Esophagus (tissue), 2 donors: ENCODE data around the gene WASHC4. TPM values are rescaled to one million over a fixed set of nuclear protein-coding genes. Genes with fewer than 3 reads are reported as not detected.

ENCODE experiments used
- H3K27ac ChIP-seq, 2 donors: one replicate each; pipeline ENCODE4 v1.5.1; 2013; ENCODE audit warnings: low read depth in 2 of 2, mild to moderate bottlenecking in 2 of 2, inconsistent platforms in 1 of 2, low read length in 1 of 2, moderate library complexity in 1 of 2
- H3K27me3 ChIP-seq, 2 donors: one replicate each; pipeline ENCODE4 v1.6.1; 2013; ENCODE audit warnings: low read length in 2 of 2, control low read depth in 1 of 2, mild to moderate bottlenecking in 1 of 2; ENCODE audit not compliant: insufficient read depth in 2 of 2, control insufficient read depth in 1 of 2
- H3K36me3 ChIP-seq, 2 donors: one replicate each; pipeline ENCODE4 v1.6.1; 2013; ENCODE audit warnings: low read length in 1 of 2; ENCODE audit not compliant: control insufficient read depth in 2 of 2, insufficient read depth in 2 of 2
- H3K4me1 ChIP-seq, 2 donors: one replicate each; pipeline ENCODE4 v1.6.1; 2013; ENCODE audit warnings: low read length in 1 of 2; ENCODE audit not compliant: control insufficient read depth in 2 of 2, insufficient read depth in 2 of 2
- H3K4me3 ChIP-seq, 2 donors: one replicate each; pipeline ENCODE4 v1.5.1; 2013; ENCODE audit warnings: low read length in 2 of 2, mild to moderate bottlenecking in 2 of 2, low read depth in 1 of 2, moderate library complexity in 1 of 2
- H3K9me3 ChIP-seq, 2 donors: one replicate each; pipeline ENCODE4 v1.6.1; 2013; ENCODE audit warnings: mild to moderate bottlenecking in 2 of 2, low read depth in 1 of 2, low read length in 1 of 2, moderate library complexity in 1 of 2; ENCODE audit not compliant: control insufficient read depth in 2 of 2, insufficient read depth in 1 of 2
- WGBS, 2 donors: extraction: QIAGEN DNeasy Blood & Tissue Kit; methylation state at CpG; one replicate each; pipeline ENCODE4 v1.1.7; 2013; 5-methylcytosine and 5-hydroxymethylcytosine counted together
- polyA plus RNA-seq, 2 donors: library from polyadenylated mRNA; stranded (reverse); fragments of 200-250 nt; gene quantifications; one replicate each; pipeline ENCODE4 v1.2.3, GENCODE V29; 2013
- donor health status: healthy with polysubstance abuse.
- donor health status: Bipolar disorder and iron deficiency.

Gene WASHC4
- polyA plus RNA-seq, 2 donors = 8.6 to 11.6 TPM

GRCh38 chr12:105107171-105107493, 399 bp upstream of the WASHC4 start:
- Histone ChIP-seq H3K27ac (peak overlapping the region; percentile 96 to 99), H3K36me3 (peaks cover 0 to 2% of the 10 kb centered on the region in 2 donors), H3K4me3 (peak overlapping the region; percentile 77 to 98), H3K9me3 (no peaks in the 10 kb centered on the region), H3K4me1 (peaks cover 0 to 3% of the 10 kb centered on the region in 2 donors), H3K27me3 (no peaks in the 10 kb centered on the region)
- 0 to 1% methylated on average over 15 of the region's 15 CpGs for WGBS, 2 donors

DNA sequence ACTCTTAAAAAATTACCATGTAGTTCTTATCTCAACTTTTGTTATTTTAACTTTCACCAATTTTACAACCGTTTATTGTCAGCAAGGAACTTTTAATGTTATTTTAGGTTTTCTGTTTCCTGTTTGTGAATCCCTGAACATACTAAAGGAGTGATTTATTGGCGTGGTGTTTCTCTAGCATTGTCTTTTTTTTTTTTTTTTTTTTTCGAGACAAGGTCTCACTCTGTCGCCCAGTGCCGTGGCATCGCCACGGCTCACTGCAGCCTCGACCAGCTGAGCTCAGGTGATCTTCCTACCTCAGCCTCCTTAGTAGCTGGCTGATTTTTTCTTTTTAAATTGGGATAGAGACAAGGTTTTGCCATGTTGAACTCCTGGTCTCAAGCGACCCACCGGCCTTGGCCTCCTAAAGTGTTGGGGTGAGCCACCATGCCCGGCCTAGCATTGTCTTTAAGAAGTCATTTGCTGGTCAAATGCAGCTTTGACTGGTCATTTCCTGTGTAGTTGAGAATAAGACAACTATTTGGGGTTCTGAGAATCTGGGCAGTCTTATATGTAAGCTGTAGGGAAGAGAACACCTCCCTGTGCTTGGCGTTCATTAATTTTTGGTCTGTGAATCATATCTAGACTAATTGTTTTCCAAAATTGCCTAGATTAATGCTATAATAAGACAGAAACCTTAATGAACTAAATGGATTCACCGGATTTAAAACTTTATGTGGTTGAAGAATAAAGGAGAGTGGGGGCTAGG, 2.1 kb downstream of the WASHC4 start:
- Histone ChIP-seq H3K9me3 (no peaks in the 10 kb centered on the region), H3K27me3 (no peaks in the 10 kb centered on the region), H3K36me3 (no peaks in the 10 kb centered on the region), H3K27ac (peak overlapping the region; percentile 44 to 65), H3K4me3 (peak overlapping the region in 1 of 2 donors; percentile 19), H3K4me1 (peaks cover 0 to 3% of the 10 kb centered on the region in 2 donors)
- WGBS, 2 donors = 48 to 55% methylated on average over 13 of the region's 13 CpGs

- 60 to 71% methylated on average over 4 of the region's 4 CpGs for WGBS, 2 donors
- Histone ChIP-seq H3K9me3 (no peaks in the 10 kb centered on the region), H3K27me3 (no peaks in the 10 kb centered on the region), H3K27ac (no peak overlapping the region), H3K4me3 (no peak overlapping the region), H3K36me3 (no peaks in the 10 kb centered on the region), H3K4me1 (peaks cover 0 to 3% of the 10 kb centered on the region in 2 donors)
Measured at GRCh38 chr12:105110851-105111250, 3.3 kb downstream of the WASHC4 start.

- H3K9me3 ChIP-seq = no peaks in the 10 kb centered on the region
- no peaks in the 10 kb centered on the region for H3K27me3 ChIP-seq
- H3K4me3 ChIP-seq = no peak overlapping the region
- H3K36me3 ChIP-seq = no peaks in the 10 kb centered on the region
- 86 to 96% methylated on average over 3 of the region's 3 CpGs for WGBS, 2 donors
- H3K4me1 ChIP-seq = peaks cover 0 to 3% of the 10 kb centered on the region in 2 donors
- H3K27ac ChIP-seq = no peak overlapping the region
Measured at GRCh38 chr12:105113094-105113493, 5.6 kb downstream of the WASHC4 start.

GRCh38 chr12:105116969-105117368, 9.4 kb downstream of the WASHC4 start:
- H3K27me3 ChIP-seq = no peaks in the 10 kb centered on the region
- 86 to 88% methylated on average over 1 of the region's 1 CpG for WGBS, 2 donors
- peaks cover 2 to 3% of the 10 kb centered on the region in 2 donors for H3K36me3 ChIP-seq
- no peaks in the 10 kb centered on the region for H3K9me3 ChIP-seq
- no peak overlapping the region for H3K4me3 ChIP-seq
- H3K27ac ChIP-seq = no peak overlapping the region
- no peaks in the 10 kb centered on the region for H3K4me1 ChIP-seq

DNA sequence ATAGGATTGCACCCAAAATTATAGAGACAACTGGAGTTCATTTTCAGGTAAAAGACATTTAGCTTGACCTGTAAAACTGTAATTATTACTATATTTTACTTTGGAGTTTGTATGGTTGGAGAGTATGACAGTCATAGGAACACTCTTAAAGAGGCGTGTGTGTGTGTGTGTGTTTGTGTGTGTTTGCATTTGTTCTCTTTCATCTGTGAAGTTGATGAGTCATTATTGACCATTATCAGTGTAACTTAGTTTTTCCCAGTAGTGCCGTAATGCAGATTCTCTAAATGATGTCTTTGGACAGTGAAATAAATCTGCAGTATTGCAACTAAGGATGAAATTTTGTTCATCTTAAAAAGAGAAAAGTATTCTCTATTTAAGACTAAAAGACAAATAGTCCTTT, 13.0 kb downstream of the WASHC4 start:
- H3K36me3 ChIP-seq = peaks cover 3 to 8% of the 10 kb centered on the region in 2 donors
- H3K4me3 ChIP-seq = no peak overlapping the region
- no peaks in the 10 kb centered on the region for H3K9me3 ChIP-seq
- no peak overlapping the region for H3K27ac ChIP-seq
- 83 to 86% methylated on average over 2 of the region's 2 CpGs for WGBS, 2 donors
- H3K4me1 ChIP-seq = no peaks in the 10 kb centered on the region
- H3K27me3 ChIP-seq = no peaks in the 10 kb centered on the region

DNA sequence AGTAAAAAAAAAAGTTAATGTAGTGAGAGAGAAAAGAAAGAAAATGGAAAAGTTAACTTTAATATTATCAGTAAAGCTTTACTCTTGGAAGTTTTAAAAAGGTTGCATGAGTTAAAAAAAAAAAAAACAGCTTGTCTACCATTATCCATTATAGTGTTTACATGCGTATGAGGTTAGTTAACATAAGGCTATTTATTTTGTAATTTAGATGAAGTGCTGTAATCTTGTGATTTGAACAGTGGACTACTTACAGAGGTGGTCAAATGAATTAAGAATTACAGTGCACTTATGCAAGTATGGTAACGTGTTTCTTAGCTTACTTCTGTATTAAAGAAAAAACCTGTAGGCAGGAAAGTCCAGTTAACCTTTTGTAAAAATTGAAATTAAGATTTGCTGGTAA, 30.7 kb downstream of the WASHC4 start:
- WGBS, 2 donors = 86% methylated on average over 2 of the region's 2 CpGs
- H3K9me3 ChIP-seq = no peaks in the 10 kb centered on the region
- no peaks in the 10 kb centered on the region for H3K4me1 ChIP-seq
- H3K4me3 ChIP-seq = no peak overlapping the region
- H3K36me3 ChIP-seq = no peaks in the 10 kb centered on the region
- H3K27me3 ChIP-seq = no peaks in the 10 kb centered on the region
- H3K27ac ChIP-seq = no peak overlapping the region

DNA sequence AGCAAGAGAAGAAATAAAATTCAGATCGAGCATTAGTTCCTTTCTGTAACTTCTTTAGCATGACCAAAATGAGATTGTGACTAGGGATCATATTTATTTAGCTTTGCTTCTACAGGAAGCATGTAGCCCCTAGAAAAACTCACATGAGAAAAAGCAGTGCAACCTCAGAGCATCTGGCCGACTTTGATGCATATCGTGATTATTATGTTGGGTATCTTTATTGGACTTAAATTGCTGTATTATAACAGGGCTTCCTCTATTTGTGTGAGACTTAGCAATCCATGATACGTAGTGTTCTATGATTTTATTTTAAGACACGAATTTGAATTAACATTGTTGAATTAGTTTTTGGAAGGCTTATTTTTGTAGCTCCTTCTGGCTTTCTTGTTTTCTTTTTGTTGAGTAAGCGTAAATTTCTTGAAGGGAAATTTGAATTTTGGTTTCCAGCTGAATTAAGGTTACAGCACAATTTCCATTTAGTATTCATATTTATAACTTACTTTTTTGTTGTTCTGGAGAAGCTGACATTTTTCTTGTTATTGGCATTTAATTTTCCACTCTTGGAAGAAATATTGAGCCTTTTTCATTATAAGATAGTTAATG, 33.9 kb downstream of the WASHC4 start:
- no peaks in the 10 kb centered on the region for H3K36me3 ChIP-seq
- H3K9me3 ChIP-seq = no peaks in the 10 kb centered on the region
- H3K4me1 ChIP-seq = no peaks in the 10 kb centered on the region
- no peak overlapping the region for H3K4me3 ChIP-seq
- H3K27ac ChIP-seq = no peak overlapping the region
- WGBS, 2 donors = 91 to 92% methylated on average over 6 of the region's 6 CpGs
- no peaks in the 10 kb centered on the region for H3K27me3 ChIP-seq

DNA sequence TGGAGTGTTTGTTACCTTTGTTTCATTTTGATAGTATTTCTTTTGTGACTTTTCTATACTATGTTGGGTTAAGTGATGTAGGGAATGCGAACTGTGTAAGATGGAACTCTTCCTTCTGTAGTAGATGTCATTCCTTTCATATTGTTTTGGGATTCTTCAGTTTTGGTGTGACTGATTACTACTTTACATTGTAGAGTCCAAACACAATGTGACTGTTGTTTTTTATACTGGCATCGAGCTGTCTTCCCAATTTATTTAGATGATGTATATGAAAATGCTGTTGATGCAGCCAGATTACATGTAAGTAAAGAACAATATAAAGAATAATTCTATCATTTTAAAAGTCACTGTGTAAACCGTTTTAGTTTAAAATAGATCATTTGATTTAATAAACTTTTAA, 34.7 kb downstream of the WASHC4 start:
- H3K27ac ChIP-seq = no peak overlapping the region
- 92 to 93% methylated on average over 3 of the region's 3 CpGs for WGBS, 2 donors
- no peaks in the 10 kb centered on the region for H3K36me3 ChIP-seq

DNA sequence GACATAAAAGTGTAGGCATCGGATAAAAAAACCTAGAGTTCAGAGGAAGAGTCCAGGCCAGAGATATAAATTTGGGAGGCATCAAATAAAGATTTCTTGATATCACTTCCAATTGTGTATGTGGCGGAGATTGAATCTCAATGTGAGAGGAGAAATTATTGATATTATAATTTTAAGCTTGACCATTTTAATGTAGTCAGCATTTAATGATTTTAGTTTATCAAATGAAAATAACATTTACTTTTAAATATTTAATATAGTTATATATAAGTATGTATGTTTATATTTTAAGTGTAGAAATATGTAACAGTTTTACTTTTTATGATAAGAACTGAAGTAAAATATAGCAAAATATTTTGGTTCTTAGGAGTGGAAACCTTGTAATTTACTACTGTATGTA, 48.7 kb downstream of the WASHC4 start:
- Histone ChIP-seq H3K4me3 (no peak overlapping the region), H3K36me3 (peaks cover 0 to 5% of the 10 kb centered on the region in 2 donors), H3K27ac (no peak overlapping the region), H3K27me3 (no peaks in the 10 kb centered on the region), H3K9me3 (no peaks in the 10 kb centered on the region), H3K4me1 (no peaks in the 10 kb centered on the region)
- WGBS, 2 donors = 98 to 99% methylated on average over 2 of the region's 2 CpGs

More for the DNA sequence above, 34.7 kb downstream of the WASHC4 start:
- H3K4me1 ChIP-seq = no peaks in the 10 kb centered on the region
- H3K4me3 ChIP-seq = no peak overlapping the region
- H3K9me3 ChIP-seq = no peaks in the 10 kb centered on the region
- no peaks in the 10 kb centered on the region for H3K27me3 ChIP-seq
